ENCODE data around the gene CDH4. TPM values are rescaled to one million over a fixed set of nuclear protein-coding genes. Genes with fewer than 3 reads are reported as not detected.

Gene CDH4
- total and polyA plus RNA-seq, 9 donors = 0.12 to 4.4 (median 0.36) TPM

GRCh38 chr20:61873651-61874420 lies 621.8 kb downstream of the CDH4 start:
- intact Hi-C loops (cut with DNase I) = loop anchor here in 1 of 4 donors (10.0 kb wide), 1 partner anchor 539 kb away; no protein-coding TSS in a partner anchor
- Histone ChIP-seq H3K36me3 (no peaks in the 10 kb centered on the region), H3K4me1 (ENCODE audit: insufficient read depth) (no peaks in the 10 kb centered on the region), H3K9me3 (no peaks in the 10 kb centered on the region), H3K4me3 (no peak overlapping the region), H3K27ac (no peak overlapping the region), H3K27me3 (no peaks in the 10 kb centered on the region)
- TF ChIP-seq CTCF (IDR thresholded peaks at IDR 0.05) (no peak), EP300 (IDR thresholded peaks at IDR 0.05) (no peak), POLR2A (IDR thresholded peaks at IDR 0.05) (no peak)
- 91 to 94% (median 91%) methylated on average over 33 to 38 of the region's 38 CpGs for WGBS, 3 donors
- no peak for DNase-seq

GRCh38 chr20:61874421-61875068 lies 622.5 kb downstream of the CDH4 start:
- no peak overlapping the region for H3K27ac ChIP-seq
- 65 to 71% (median 66%) methylated on average over 24 to 27 of the region's 27 CpGs for WGBS, 3 donors
- TF ChIP-seq POLR2A (IDR thresholded peaks at IDR 0.05) = no peak
- no peak for TF ChIP-seq EP300 (IDR thresholded peaks at IDR 0.05)
- no peak for TF ChIP-seq CTCF (IDR thresholded peaks at IDR 0.05)
- H3K4me3 ChIP-seq = no peak overlapping the region
- H3K27me3 ChIP-seq = no peaks in the 10 kb centered on the region
- no peaks in the 10 kb centered on the region for H3K9me3 ChIP-seq
- no peak for DNase-seq
- no peaks in the 10 kb centered on the region for H3K4me1 ChIP-seq (ENCODE audit: insufficient read depth)
- intact Hi-C loops (cut with DNase I) = loop anchor here in 1 of 4 donors (10.0 kb wide), 1 partner anchor 540 kb away; no protein-coding TSS in a partner anchor
- no peaks in the 10 kb centered on the region for H3K36me3 ChIP-seq

- TF ChIP-seq POLR2A (IDR thresholded peaks at IDR 0.05) (no peak), CTCF (IDR thresholded peaks at IDR 0.05) (no peak), EP300 (IDR thresholded peaks at IDR 0.05) (no peak)
- no peak overlapping the region for H3K4me3 ChIP-seq
- WGBS, 3 donors = 40 to 54% (median 49%) methylated on average over 25 of the region's 25 CpGs
Measured at GRCh38 chr20:61875221-61875885, 623.3 kb downstream of the CDH4 start.

GRCh38 chr20:61875996-61876395 lies 623.9 kb downstream of the CDH4 start:
- no peaks in the 10 kb centered on the region for H3K27me3 ChIP-seq
- 40 to 63% (median 54%) methylated on average over 15 to 16 of the region's 16 CpGs for WGBS, 3 donors
- no peaks in the 10 kb centered on the region for H3K4me1 ChIP-seq (ENCODE audit: insufficient read depth)
- H3K27ac ChIP-seq = no peak overlapping the region
- H3K4me3 ChIP-seq = no peak overlapping the region
- TF ChIP-seq POLR2A (IDR thresholded peaks at IDR 0.05) (no peak), EP300 (IDR thresholded peaks at IDR 0.05) (no peak), CTCF (IDR thresholded peaks at IDR 0.05) (no peak)
- no peaks in the 10 kb centered on the region for H3K36me3 ChIP-seq
- no peaks in the 10 kb centered on the region for H3K9me3 ChIP-seq
- intact Hi-C loops (cut with DNase I) = loop anchor here in 1 of 4 donors (10.0 kb wide), 1 partner anchor 541 kb away; no protein-coding TSS in a partner anchor
- DNase-seq = no peak

More at GRCh38 chr20:61875221-61875885, 623.3 kb downstream of the CDH4 start:
- Histone ChIP-seq H3K36me3 (no peaks in the 10 kb centered on the region), H3K27ac (no peak overlapping the region), H3K27me3 (no peaks in the 10 kb centered on the region), H3K4me1 (ENCODE audit: insufficient read depth) (no peaks in the 10 kb centered on the region), H3K9me3 (no peaks in the 10 kb centered on the region)
- DNase-seq = no peak
- intact Hi-C loops (cut with DNase I) = loop anchor here in 1 of 4 donors (10.0 kb wide), 1 partner anchor 541 kb away; no protein-coding TSS in a partner anchor

All from ovary (tissue), 9 donors.